GM12872 (cell line): ENCODE results near the gene HVCN1.

ENCODE experiments used
- CTCF ChIP-seq: IDR thresholded peaks from 3 replicates; pipeline ENCODE4 v1.5.1; 2011; ENCODE audit warnings: low read depth, mild to moderate bottlenecking, low read length, moderate library complexity; ENCODE audit not compliant: insufficient read depth

Gene HVCN1

GRCh38 chr12:110640275-110641025, 48.5 kb downstream of the HVCN1 start:
- TF ChIP-seq CTCF = no peak

GRCh38 chr12:110639336-110640141, 49.4 kb downstream of the HVCN1 start:
- TF ChIP-seq CTCF = no peak

- TF ChIP-seq CTCF = no peak
These were observed 50.1 kb downstream of the HVCN1 start for GRCh38 chr12:110638796-110639195.

GRCh38 chr12:110637869-110638441, 51.0 kb downstream of the HVCN1 start:
- no peak for TF ChIP-seq CTCF

GRCh38 chr12:110636516-110636915, 52.4 kb downstream of the HVCN1 start:
- no peak for TF ChIP-seq CTCF

- TF ChIP-seq CTCF = no peak
These were observed 53.9 kb downstream of the HVCN1 start for GRCh38 chr12:110635055-110635454.

GRCh38 chr12:110627500-110628195, 61.3 kb downstream of the HVCN1 start:
- no peak for TF ChIP-seq CTCF
